HL-60/S4 (cell line): ENCODE measurements around the gene SLC8B1.

Experiments
- in situ Hi-C: fragments of 300-500 bp; cut with MboI; formaldehyde crosslinking; loops from 2 replicates; pipeline ENCODE4 v1.14.3; 2022; ENCODE audit warnings: low sequenced_read_pairs

The SLC8B1 gene

DNA sequence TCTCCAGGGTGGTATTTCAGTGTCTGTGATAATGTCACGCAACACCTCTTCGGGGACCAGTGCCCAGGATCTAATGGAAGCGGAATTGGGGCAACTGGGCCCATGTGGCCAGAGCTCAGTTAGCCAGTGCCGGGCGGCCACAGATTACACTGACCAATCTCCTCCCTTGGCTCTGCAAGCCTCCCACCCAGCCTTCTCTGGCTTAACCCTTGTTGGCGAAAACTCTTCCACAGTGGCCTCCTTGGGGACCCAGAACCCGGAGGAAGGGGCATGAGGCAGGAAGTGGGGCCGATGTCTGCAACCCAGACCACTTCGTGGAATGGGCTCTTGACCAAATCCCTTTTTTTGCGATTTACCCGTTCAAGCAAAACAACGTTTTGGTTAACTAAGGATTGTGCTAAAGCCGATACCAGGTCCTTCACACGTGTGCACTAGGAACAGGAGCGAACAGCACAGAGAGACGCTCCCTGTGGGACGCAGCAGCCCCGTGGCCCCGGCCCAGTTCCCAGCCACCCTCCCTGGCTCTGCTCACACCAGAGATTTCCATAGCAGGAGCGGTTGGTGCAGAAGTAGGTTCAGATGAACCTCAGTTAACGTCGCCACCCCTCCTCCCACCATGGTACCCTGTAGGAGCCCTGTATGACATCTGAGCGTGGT lies 38.2 kb downstream of the SLC8B1 start:
- in situ Hi-C loops, result no loop called here

- in situ Hi-C loops, result no loop called here
Measured at GRCh38 chr12:113295886-113296556, 38.9 kb downstream of the SLC8B1 start.

DNA sequence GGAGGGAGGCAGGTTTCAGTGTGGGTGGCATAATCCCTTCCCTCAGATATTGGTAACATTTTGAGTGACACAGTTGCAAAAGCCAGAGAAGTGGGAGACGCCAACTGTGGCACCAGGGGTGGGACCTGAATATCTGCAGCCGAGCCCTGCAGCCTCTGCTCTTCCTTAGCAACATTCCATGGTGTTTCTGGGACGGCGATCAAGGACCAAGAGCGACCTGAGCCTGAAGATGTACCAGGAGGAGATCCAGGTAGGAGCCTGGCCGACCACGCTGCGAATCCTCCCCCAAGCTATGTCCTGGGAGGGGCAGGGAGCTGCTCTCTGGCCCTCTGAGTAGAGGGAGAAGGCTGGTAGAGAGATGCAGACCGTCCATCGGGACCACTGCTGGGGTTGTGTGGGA lies 41.8 kb downstream of the SLC8B1 start:
- in situ Hi-C loops, result loop anchor here (5.0 kb wide), 1 partner anchor 36 kb away; no protein-coding TSS in a partner anchor

DNA sequence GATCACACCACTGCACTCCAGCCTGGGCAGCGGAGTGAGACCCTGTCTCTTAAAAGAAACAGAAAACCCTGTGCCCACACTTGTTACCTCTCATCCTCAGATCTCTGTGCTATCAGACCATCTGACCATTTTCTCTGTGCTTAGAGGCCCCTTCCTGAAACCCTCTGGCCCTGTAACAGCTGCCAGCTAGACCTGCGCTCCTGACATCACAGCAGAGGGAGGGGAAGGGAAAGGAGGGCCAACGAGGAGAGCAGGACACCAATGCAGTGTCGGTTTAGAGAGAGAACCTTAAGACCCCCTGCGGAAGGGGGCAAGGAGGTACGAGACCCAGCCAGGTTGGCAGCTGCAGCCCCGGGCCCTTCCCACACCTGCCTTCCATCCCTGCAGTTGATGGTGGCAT lies 42.4 kb downstream of the SLC8B1 start:
- in situ Hi-C loops, result loop anchor here (5.0 kb wide), 1 partner anchor 35 kb away; no protein-coding TSS in a partner anchor

- in situ Hi-C loops, result loop anchor here (5.0 kb wide), 1 partner anchor 35 kb away; no protein-coding TSS in a partner anchor
Measured at GRCh38 chr12:113292091-113292490, 42.8 kb downstream of the SLC8B1 start.

DNA sequence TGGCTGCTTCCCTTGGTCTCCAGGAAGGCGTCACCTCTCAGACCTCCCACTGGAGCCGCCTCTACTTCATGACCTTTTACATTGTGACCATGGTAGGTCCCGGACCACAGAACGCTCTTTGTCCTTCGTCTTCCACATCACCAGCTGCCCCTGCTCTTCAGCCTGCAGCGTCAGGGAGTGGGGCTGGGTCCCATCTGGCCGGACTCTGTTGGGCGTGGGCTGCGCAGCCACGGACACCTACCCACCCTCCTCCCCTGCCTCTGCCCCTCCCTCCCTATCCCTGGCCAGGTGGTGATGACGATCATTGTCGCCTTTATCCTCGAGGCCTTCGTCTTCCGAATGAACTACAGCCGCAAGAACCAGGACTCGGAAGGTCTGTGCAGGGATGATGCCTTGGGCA lies 43.3 kb downstream of the SLC8B1 start:
- in situ Hi-C loops, result loop anchor here (5.0 kb wide), 1 partner anchor 34 kb away; no protein-coding TSS in a partner anchor

- in situ Hi-C loops, result loop anchor here (5.0 kb wide), 1 partner anchor 33 kb away; no protein-coding TSS in a partner anchor
Measured at GRCh38 chr12:113290506-113290905, 44.4 kb downstream of the SLC8B1 start.

DNA sequence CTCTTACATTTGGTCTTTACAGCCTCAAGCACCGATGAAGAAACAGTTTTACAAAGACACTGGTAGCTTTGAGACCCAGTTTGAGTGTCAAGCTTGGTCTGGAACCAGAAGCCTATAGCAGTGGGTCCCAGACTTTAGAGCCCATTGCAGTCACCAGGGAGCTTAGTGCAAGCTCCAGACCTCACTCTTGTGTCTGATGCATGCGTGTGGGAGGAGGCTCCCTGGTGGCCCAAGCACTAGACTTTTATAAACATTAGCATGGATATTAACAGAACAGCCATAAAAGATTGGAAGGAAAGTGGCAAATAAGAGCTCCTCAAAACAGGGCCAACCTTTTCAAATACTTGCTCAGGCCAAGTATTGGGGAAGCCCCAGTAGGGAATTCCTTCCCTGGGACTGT lies 45.5 kb downstream of the SLC8B1 start:
- in situ Hi-C loops, result no loop called here

GRCh38 chr12:113287899-113288282 lies 47.0 kb downstream of the SLC8B1 start:
- in situ Hi-C loops, result no loop called here

- in situ Hi-C loops, result no loop called here
Measured at GRCh38 chr12:113287146-113287898, 47.6 kb downstream of the SLC8B1 start.

DNA sequence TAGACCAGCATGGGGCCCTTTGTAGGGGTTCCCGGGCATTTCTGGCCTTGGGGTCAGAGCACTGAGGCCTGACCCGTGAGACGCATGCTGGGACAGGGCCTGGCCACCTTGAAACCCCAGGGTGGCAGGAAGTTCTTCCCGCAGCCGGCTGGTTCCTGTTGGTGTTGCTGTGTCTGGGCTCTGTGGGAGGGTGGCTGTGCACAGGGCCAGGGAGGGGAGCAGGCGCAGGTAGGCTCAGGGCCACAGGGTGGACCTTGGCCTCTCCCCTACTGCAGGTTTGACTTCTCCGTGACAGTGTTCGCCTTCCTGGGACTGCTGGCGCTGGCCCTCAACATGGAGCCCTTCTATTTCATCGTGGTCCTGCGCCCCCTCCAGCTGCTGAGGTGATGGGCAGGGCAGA lies 48.2 kb downstream of the SLC8B1 start:
- in situ Hi-C loops, result no loop called here

DNA sequence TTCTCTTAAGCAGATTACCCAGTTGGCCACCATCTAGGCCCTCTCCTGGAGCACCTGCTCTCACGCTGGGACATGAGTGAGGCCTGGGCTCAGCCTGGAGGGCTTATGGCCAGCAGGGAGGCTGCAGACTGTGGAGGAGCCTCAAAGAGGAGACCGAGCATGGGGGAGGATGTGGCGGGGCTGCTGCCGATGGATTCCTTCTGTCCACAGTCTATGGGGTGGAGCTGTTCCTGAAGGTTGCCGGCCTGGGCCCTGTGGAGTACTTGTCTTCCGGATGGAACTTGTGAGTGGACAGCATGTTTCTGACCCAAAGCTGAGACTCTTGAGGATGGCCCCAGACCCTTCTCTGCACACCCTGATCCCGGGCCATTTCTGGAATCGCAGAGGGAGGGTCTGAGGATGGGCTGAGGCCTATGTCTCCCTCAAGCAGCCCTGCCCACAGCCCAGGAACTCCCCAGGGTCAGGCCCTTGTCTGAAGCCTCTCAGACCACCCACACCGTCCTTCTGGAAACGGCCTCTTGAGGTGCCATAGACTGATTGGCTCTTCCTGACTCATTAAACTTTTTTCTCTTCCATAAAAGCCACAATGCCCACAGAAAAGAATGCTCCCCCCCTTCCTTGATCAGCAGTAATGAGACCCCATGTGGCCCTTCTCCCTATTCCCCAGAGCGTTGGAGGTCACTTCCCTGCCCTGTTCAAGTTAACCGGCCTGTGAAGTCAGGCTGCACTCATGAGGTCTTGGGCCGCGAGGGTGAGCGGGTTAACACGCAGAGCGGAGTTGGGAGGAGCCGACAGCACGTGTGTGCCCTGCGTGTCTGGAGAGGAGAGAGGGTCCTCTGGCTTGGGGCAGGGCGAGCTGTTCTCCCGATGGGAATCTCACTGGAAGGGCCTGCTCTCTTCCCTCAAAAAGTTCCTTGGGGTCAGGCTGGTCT lies 49.0 kb downstream of the SLC8B1 start:
- in situ Hi-C loops, result no loop called here

DNA sequence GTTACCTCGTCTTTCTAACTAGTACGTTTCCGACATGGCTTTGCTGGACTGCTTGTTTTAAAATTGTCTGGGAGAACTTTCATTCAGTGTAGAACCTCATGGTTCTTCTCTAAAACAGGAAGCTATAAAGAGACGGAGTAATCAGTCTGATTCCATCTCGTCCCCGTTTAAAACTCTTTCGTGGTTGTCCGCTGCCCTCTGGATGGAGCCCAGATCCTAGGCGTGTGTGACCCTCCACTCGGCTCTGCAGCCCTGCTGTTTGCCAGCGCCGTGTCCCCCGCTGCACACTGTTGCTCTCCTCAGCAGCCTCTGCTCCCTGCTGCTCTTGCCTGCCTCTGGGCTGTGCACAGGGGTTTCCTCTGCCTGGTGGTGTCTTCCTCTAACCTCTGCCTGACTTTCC lies 50.2 kb downstream of the SLC8B1 start:
- in situ Hi-C loops, result no loop called here

- in situ Hi-C loops, result no loop called here
Measured at GRCh38 chr12:113278633-113279032, 56.3 kb downstream of the SLC8B1 start.

DNA sequence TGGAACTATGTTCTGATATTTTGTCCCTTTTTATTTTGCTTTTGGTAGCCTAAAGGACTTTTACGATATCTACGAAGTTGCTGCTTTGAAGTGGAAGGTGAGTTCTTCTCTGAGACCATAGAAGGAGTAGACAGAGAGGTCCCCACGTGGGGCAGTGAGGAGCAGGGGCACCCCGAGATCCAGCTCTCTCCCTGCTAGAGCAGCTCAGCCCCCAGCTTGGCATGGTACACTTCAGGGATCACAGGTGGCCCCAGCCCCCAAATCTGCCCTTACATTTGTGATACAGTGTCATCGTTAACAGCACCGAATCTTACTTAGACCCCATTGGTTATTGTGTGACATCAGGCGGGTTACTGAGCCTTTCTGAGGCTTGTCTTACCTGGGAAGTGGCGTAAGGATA lies 56.8 kb downstream of the SLC8B1 start:
- in situ Hi-C loops, result no loop called here

GRCh38 chr12:113277511-113277910 lies 57.4 kb downstream of the SLC8B1 start:
- in situ Hi-C loops, result no loop called here

- in situ Hi-C loops, result no loop called here
Measured at GRCh38 chr12:113276946-113277500, 57.9 kb downstream of the SLC8B1 start.

- in situ Hi-C loops, result no loop called here
Measured at GRCh38 chr12:113276306-113276705, 58.6 kb downstream of the SLC8B1 start.

- in situ Hi-C loops, result no loop called here
Measured at GRCh38 chr12:113274848-113275247, 60.1 kb downstream of the SLC8B1 start.

DNA sequence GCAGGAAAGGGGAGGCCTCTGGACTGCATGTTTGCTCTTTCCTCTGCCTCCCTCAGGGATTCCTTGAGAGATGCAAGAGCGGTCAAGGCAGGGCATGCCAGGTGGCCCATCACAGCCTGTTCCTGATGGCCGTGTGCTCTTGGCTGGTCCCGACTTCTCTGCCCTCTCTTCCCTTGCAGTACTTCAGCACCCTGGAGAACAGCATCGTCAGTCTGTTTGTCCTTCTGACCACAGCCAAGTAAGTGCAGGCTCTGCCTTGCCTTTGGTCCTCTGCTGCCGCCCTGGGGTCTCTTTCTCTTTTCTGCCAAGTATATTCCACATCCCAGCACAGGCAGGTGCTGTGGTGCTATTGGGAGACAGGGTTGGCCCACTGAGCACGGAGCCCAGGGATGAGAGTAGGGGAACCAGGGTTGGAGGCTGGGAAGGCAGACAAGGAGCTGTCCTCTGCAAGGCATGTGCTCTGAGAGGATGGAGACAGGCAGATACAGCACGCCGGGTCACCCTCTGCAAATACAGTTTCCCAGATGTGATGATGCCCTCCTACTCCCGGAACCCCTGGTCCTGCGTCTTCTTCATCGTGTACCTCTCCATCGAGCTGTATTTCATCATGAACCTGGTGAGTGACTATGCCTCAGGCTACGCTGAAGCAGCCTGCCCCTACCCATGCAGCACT lies 61.7 kb downstream of the SLC8B1 start:
- in situ Hi-C loops, result no loop called here
